GM23248 (cell line): ENCODE data around the gene WNK2. TPM values are rescaled to one million over a fixed set of nuclear protein-coding genes. Genes with fewer than 3 reads are reported as not detected.
A peak's percentile ranks its signal among the peaks of the same experiment; 100 is the strongest.
"Not testable (repeated sequence)": the region's sequence is repeated elsewhere in the genome, so short reads cannot be mapped to it uniquely, and the experiment has no call there.

Source experiments
- DNase-seq: peaks from one replicate; pipeline ENCODE4 v3.0.0-alpha.2; 2015
- H2AFZ ChIP-seq: fragments of 200-600 bp; sonication (generic); 2 replicates; pipeline ENCODE4 v1.6.1; 2016; ENCODE audit warnings: antibody characterized with exemption
- H3F3A ChIP-seq: fragments of 200-600 bp; sonication (generic); 2 replicates; pipeline ENCODE4 v1.6.1; 2016; ENCODE audit warnings: mild to moderate bottlenecking, antibody characterized with exemption, mixed run types; ENCODE audit not compliant: insufficient read depth
- H3K27ac ChIP-seq: fragments of 200-600 bp; sonication (generic); 2 replicates; pipeline ENCODE4 v1.5.1; 2016; ENCODE audit warnings: mild to moderate bottlenecking
- H3K27me3 ChIP-seq: fragments of 200-600 bp; sonication (generic); replicated peaks from 2 replicates; pipeline ENCODE4 v1.6.1; 2016; ENCODE audit warnings: mild to moderate bottlenecking; ENCODE audit not compliant: insufficient read depth
- H3K36me3 ChIP-seq: fragments of 200-600 bp; sonication (generic); 2 replicates; pipeline ENCODE4 v1.6.1; 2016; ENCODE audit warnings: low read depth, mild to moderate bottlenecking
- H3K4me1 ChIP-seq: fragments of 200-600 bp; sonication (generic); 2 replicates; pipeline ENCODE4 v1.6.1; 2016; ENCODE audit warnings: mild to moderate bottlenecking; ENCODE audit not compliant: insufficient read depth
- H3K4me2 ChIP-seq: fragments of 200-600 bp; sonication (generic); one replicate; pipeline ENCODE4 v1.6.1; 2016; ENCODE audit warnings: mild to moderate bottlenecking; ENCODE audit not compliant: unreplicated experiment
- H3K4me3 ChIP-seq: fragments of 200-600 bp; sonication (generic); 2 replicates; pipeline ENCODE4 v1.5.1; 2016; ENCODE audit warnings: mild to moderate bottlenecking
- H3K79me2 ChIP-seq: fragments of 200-600 bp; sonication (generic); 2 replicates; pipeline ENCODE4 v1.6.1; 2016; ENCODE audit warnings: mild to moderate bottlenecking; ENCODE audit not compliant: insufficient read depth
- H3K9ac ChIP-seq: fragments of 200-600 bp; sonication (generic); 2 replicates; pipeline ENCODE4 v1.6.1; 2016; ENCODE audit warnings: mild to moderate bottlenecking
- H3K9me2 ChIP-seq: fragments of 200-600 bp; sonication (generic); 2 replicates; pipeline ENCODE4 v1.6.1; 2016; ENCODE audit warnings: mixed run types, mild to moderate bottlenecking, moderate library complexity; ENCODE audit not compliant: insufficient read depth
- H3K9me3 ChIP-seq: fragments of 200-600 bp; sonication (generic); one replicate; pipeline ENCODE4 v1.6.1; 2017; ENCODE audit warnings: low read depth
- H4K20me1 ChIP-seq: fragments of 200-600 bp; sonication (generic); 2 replicates; pipeline ENCODE4 v1.6.0; 2016; ENCODE audit not compliant: insufficient read depth
- EZH2 ChIP-seq: fragments of 200-600 bp; sonication (generic); IDR thresholded peaks from 2 replicates; pipeline ENCODE4 v1.6.1; 2018; ENCODE audit warnings: antibody characterized with exemption, mild to moderate bottlenecking; ENCODE audit not compliant: insufficient read depth, poor library complexity, severe bottlenecking
- EZH2phosphoT487 ChIP-seq: fragments of 200-600 bp; sonication (generic); IDR thresholded peaks from 2 replicates; pipeline ENCODE4 v1.6.1; 2018; ENCODE audit warnings: antibody characterized with exemption, moderate library complexity, mild to moderate bottlenecking, low read depth; ENCODE audit not compliant: insufficient read depth
- WGBS, 2 experiments: methylation state at CpG; one replicate each; pipeline ENCODE4 v1.1.6; 2015 to 2017; ENCODE audit warnings: low lambda C conversion rate in 2 of 2, low coverage in 1 of 2; ENCODE audit errors: missing lambda C conversion rate in 2 of 2; 5-methylcytosine and 5-hydroxymethylcytosine counted together
- in situ Hi-C: fragments of 300-500 bp; cut with MboI; formaldehyde crosslinking; loops from 2 replicates; pipeline ENCODE4 v1.15.0; 2020
- polyA plus RNA-seq: library from polyadenylated mRNA; unstranded; fragments of >200 nt; fragmentation: Nextera tagmentation; extraction: Ambion mirVana; gene quantifications from 2 replicates; pipeline ENCODE4 v1.2.1, GENCODE V29; 2016
- total RNA-seq: library from RNA; depleted of rRNA; stranded (reverse); fragments of >200 nt; shearing (Covaris generic); gene quantifications from 2 replicates; pipeline ENCODE4 v1.2.3, GENCODE V29; 2014

The WNK2 gene
- total and polyA plus RNA-seq, 2 experiments from 2014 or later = not detected

GRCh38 chr9:93346231-93347112 lies 162.5 kb downstream of the WNK2 start:
- Histone ChIP-seq H3K27ac (no peak overlapping the region), H3K9ac (no peak overlapping the region), H3K4me2 (peak overlapping the region; percentile 25), H4K20me1 (no peaks in the 10 kb centered on the region), H3K79me2 (no peaks in the 10 kb centered on the region), H3K4me3 (peak overlapping the region; percentile 34; the same call in 1 of the 2 replicates), H3K36me3 (no peaks in the 10 kb centered on the region), H3K27me3 (peaks cover 33% of the 10 kb centered on the region), H3K9me3 (no peaks in the 10 kb centered on the region), H3K9me2 (no peaks in the 10 kb centered on the region), H3K4me1 (no peaks in the 10 kb centered on the region), H2AFZ (no peak overlapping the region), H3F3A (no peaks in the 10 kb centered on the region)
- in situ Hi-C loops = no loop called here
- TF ChIP-seq EZH2phosphoT487 = 0 out of 2 replicates have a peak, but pooled peaks have one; percentile 6
- TF ChIP-seq EZH2 = peak; percentile 5
- DNase-seq = peak; percentile 27
- 16 to 24% methylated on average over 43 to 65 of the region's 66 CpGs for WGBS, 2 experiments

GRCh38 chr9:93347371-93347975 lies 163.5 kb downstream of the WNK2 start:
- H3K4me2 ChIP-seq, H4K20me1 ChIP-seq, H3K79me2 ChIP-seq, in situ Hi-C loops, H3F3A ChIP-seq, DNase-seq, H2AFZ ChIP-seq, H3K4me1 ChIP-seq, H3K27ac ChIP-seq, H3K9ac ChIP-seq, H3K9me2 ChIP-seq, H3K4me3 ChIP-seq, H3K9me3 ChIP-seq, H3K36me3 ChIP-seq: not testable (repeated sequence)
- WGBS, 2 experiments = 82% methylated on average over 8 to 9 of the region's 9 CpGs
- H3K27me3 ChIP-seq = peaks cover 33% of the 10 kb centered on the region

DNA sequence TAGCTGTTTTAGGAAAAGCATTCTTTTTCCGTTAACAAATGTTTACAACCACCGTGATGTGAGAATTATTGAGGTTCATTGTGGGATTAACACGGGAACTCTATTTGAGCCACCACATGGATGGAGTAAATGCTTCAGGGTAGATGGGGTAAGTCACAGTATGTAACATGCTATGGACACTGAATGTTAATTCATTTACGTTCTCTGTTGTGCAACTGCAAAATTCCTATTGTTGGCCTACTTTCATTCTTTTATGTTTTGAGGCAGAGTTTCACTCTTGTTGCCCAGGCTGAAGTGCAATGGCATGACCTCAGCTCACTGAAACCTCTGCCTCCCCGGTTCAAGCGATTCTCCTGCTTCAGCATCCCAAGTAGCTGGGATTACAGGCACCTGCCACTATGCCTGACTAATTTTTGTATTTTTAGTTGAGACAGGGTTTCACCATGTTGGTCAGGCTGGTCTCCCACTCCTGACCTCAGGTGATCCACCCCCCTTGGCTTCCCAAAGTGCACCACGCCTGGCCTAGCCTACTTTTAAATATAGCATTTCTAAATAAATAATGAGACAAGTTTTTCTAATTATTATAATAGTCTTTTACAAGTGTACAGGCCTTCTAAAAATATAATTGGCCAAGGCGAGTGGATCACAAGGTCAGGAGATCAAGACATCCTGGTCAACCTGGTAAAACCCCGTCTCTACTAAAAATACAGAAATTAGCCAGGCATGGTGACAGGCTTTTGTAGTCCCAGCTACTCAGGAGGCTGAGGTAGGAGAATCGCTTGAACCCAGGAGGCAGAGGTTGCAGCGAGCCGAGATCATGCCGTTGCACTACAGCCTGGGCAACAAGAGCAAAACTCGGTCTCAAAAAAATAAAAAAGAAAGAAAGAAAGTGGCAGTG lies 169.7 kb downstream of the WNK2 start:
- H3K9me3 ChIP-seq, H4K20me1 ChIP-seq, H3K27ac ChIP-seq, in situ Hi-C loops, H3K27me3 ChIP-seq, H3K4me2 ChIP-seq, H2AFZ ChIP-seq, DNase-seq, H3K4me1 ChIP-seq, H3K9me2 ChIP-seq, H3F3A ChIP-seq, H3K36me3 ChIP-seq, H3K4me3 ChIP-seq, H3K79me2 ChIP-seq, H3K9ac ChIP-seq: not testable (repeated sequence)
- WGBS, 2 experiments = 74 to 75% methylated on average over 14 of the region's 14 CpGs

DNA sequence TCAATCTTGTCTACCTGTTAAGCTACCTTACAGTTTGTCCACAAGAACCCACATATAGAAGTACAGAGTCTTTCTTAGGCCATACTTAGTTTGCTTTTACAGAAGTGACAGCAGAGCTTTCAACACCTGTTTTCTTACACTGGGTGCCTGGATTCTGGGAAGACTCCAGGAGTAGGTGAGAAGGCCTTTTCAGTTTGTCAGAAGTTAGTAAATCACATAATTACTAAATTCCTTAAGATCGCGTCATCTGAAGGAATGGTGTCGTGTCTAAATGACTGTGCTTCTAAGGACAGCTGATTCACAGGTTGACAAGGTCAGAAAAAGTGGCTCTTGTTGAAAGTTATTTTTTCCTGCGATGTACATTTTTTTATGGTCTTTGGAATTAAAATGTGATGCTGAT lies 170.5 kb downstream of the WNK2 start:
- TF ChIP-seq EZH2phosphoT487 = no peak
- no peak for TF ChIP-seq EZH2
- no peaks in the 10 kb centered on the region for H3K27me3 ChIP-seq
- H3K9me3 ChIP-seq = no peaks in the 10 kb centered on the region
- H3K79me2 ChIP-seq = no peaks in the 10 kb centered on the region
- no peak overlapping the region for H2AFZ ChIP-seq
- no peak overlapping the region for H3K4me2 ChIP-seq
- H3F3A ChIP-seq = no peaks in the 10 kb centered on the region
- H3K9ac ChIP-seq = no peak overlapping the region
- 54 to 56% methylated on average over 4 of the region's 4 CpGs for WGBS, 2 experiments
- H3K4me1 ChIP-seq = no peaks in the 10 kb centered on the region
- no peak overlapping the region for H3K27ac ChIP-seq
- H3K9me2 ChIP-seq = no peaks in the 10 kb centered on the region
- in situ Hi-C loops = no loop called here
- no peaks in the 10 kb centered on the region for H4K20me1 ChIP-seq
- DNase-seq = no peak
- no peaks in the 10 kb centered on the region for H3K36me3 ChIP-seq
- no peak overlapping the region for H3K4me3 ChIP-seq
